GM15510 (cell line): Measurements from ENCODE around the gene RBM42.

Experiments
- POLR2A ChIP-seq: IDR thresholded peaks from 3 replicates; pipeline ENCODE4 v1.6.1; 2011; ENCODE audit warnings: borderline replicate concordance; ENCODE audit not compliant: insufficient read length; ENCODE audit errors: extremely low read depth

Gene RBM42

GRCh38 chr19:35628565-35629331 is at the start of gene RBM42:
Gene RBM42, plus strand, starts transcription at chr19:35629036. Its CDS starts 118 bp downstream, at chr19:35629154.
- TF ChIP-seq POLR2A, result peak; percentile 52

GRCh38 chr19:35582760-35583159 is 46.1 kb upstream of the RBM42 start:
- no peak for TF ChIP-seq POLR2A

- no peak for TF ChIP-seq POLR2A
These were observed 43.0 kb upstream of the RBM42 start, which contains the start of gene PMIS2 for GRCh38 chr19:35585848-35586247. Gene PMIS2, plus strand, starts transcription at chr19:35586173. Its CDS starts 87 bp downstream, at chr19:35586260.

GRCh38 chr19:35587321-35587720 is 41.5 kb upstream of the RBM42 start:
- TF ChIP-seq POLR2A, result no peak

GRCh38 chr19:35590875-35591274 is 38.0 kb upstream of the RBM42 start:
- TF ChIP-seq POLR2A, result no peak

- no peak for TF ChIP-seq POLR2A
These were observed 36.6 kb upstream of the RBM42 start for GRCh38 chr19:35592226-35592625.

GRCh38 chr19:35595928-35596327 is 32.9 kb upstream of the RBM42 start:
- no peak for TF ChIP-seq POLR2A

- no peak for TF ChIP-seq POLR2A
These were observed 32.4 kb upstream of the RBM42 start for GRCh38 chr19:35596366-35596999.

GRCh38 chr19:35601971-35602370 is 26.9 kb upstream of the RBM42 start:
- TF ChIP-seq POLR2A, result no peak

- TF ChIP-seq POLR2A, result no peak
These were observed 21.2 kb upstream of the RBM42 start for GRCh38 chr19:35607661-35608060.

GRCh38 chr19:35608251-35608650 is 20.6 kb upstream of the RBM42 start:
- no peak for TF ChIP-seq POLR2A

GRCh38 chr19:35609851-35610353 is 18.9 kb upstream of the RBM42 start:
- peak; percentile 57 for TF ChIP-seq POLR2A

GRCh38 chr19:35612224-35612558 is 16.6 kb upstream of the RBM42 start:
- TF ChIP-seq POLR2A, result no peak

- TF ChIP-seq POLR2A, result peak; percentile 81
These were observed 16.1 kb upstream of the RBM42 start, which contains the start of gene HAUS5 for GRCh38 chr19:35612559-35613321. Gene HAUS5, plus strand, starts transcription at chr19:35612735. Its CDS starts 60 bp downstream, at chr19:35612795.

GRCh38 chr19:35613574-35613973 is 15.3 kb upstream of the RBM42 start:
- no peak for TF ChIP-seq POLR2A

GRCh38 chr19:35615036-35615435 is 13.8 kb upstream of the RBM42 start:
- no peak for TF ChIP-seq POLR2A

GRCh38 chr19:35618857-35619256 is 10.0 kb upstream of the RBM42 start:
- no peak for TF ChIP-seq POLR2A
